SU-DHL-6 (cell line): Measurements from ENCODE around the gene CHRNA4.

ENCODE experiments used
- EZH2phosphoT487 ChIP-seq: fragments of 200-600 bp; sonication (generic), shearing (Covaris generic); conservative IDR thresholded peaks from 2 replicates; pipeline ENCODE4 v1.6.1; 2018; ENCODE audit warnings: mild to moderate bottlenecking, antibody characterized with exemption, low read length, moderate library complexity, mixed read lengths
- TF ChIP-seq, protein P1 (sequence below): fragments of 200-600 bp; sonication (generic); IDR thresholded peaks from one replicate; pipeline ENCODE4 v1.5.1; 2017; ENCODE audit warnings: antibody characterized with exemption, mild to moderate bottlenecking, low read length, moderate library complexity; ENCODE audit not compliant: insufficient read depth, poor library complexity, severe bottlenecking

DNA sequence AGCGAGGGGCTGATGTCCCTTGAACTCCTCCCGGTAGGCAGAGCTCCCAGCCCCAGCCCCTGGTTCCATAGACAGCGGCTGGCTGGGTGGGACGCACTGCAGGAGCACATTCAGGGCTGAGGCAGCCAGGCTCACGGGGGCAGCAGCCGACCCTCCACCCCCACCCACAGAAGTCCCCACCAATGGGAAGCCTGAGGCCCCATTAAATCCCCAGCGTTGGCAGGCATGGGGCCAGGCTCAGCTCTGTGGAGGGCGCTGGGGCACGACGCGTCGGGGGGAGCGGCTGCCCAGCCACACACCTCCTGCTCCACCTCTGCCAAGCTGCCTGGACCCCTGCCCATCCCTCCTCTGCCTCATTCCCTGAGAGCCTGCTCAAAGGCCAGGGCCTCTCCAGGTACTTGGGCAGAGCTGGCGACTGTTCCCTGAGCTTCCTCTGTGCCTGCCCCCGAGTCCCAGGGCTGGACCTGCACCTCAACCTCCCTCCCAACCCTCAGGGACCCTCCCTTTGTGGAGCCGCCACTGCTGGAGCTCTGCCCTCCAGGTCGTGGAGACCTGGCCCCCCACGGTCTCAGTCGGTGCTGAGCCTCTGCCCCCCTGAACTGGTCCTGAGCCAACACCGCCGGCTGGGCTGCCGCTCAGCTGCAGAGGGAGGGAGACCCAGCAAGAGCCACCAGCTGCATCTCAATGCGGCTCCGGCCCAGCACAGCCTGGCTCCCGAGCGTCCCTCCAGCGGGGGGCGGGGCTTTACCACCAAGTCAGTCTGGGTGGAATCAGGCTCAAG lies 9.1 kb downstream of the CHRNA4 start:
- TF ChIP-seq, protein P1, sequence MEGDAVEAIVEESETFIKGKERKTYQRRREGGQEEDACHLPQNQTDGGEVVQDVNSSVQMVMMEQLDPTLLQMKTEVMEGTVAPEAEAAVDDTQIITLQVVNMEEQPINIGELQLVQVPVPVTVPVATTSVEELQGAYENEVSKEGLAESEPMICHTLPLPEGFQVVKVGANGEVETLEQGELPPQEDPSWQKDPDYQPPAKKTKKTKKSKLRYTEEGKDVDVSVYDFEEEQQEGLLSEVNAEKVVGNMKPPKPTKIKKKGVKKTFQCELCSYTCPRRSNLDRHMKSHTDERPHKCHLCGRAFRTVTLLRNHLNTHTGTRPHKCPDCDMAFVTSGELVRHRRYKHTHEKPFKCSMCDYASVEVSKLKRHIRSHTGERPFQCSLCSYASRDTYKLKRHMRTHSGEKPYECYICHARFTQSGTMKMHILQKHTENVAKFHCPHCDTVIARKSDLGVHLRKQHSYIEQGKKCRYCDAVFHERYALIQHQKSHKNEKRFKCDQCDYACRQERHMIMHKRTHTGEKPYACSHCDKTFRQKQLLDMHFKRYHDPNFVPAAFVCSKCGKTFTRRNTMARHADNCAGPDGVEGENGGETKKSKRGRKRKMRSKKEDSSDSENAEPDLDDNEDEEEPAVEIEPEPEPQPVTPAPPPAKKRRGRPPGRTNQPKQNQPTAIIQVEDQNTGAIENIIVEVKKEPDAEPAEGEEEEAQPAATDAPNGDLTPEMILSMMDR, result no peak
- no peak for TF ChIP-seq EZH2phosphoT487
